ENCODE data around the gene CNTNAP5.

DNA sequence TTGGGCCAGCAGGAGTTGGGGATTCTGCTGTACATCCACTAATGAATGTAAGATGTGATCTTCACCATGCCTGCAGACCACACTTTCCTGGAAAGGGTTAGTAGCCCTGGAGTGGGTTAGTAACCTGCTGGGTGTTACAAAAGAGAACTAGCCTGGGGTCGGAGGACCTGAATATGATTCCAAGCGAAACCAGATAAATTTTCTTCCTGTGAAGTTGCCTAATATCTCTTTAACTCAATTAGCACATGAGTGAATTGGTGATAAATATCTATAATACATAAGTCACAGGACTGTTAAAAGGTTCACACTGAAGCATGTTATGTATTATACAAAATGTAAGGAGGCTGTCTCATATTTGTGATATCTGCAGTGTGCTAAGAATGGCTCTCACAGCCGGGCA, 291.0 kb downstream of the CNTNAP5 start:
- TF ChIP-seq, protein P1, sequence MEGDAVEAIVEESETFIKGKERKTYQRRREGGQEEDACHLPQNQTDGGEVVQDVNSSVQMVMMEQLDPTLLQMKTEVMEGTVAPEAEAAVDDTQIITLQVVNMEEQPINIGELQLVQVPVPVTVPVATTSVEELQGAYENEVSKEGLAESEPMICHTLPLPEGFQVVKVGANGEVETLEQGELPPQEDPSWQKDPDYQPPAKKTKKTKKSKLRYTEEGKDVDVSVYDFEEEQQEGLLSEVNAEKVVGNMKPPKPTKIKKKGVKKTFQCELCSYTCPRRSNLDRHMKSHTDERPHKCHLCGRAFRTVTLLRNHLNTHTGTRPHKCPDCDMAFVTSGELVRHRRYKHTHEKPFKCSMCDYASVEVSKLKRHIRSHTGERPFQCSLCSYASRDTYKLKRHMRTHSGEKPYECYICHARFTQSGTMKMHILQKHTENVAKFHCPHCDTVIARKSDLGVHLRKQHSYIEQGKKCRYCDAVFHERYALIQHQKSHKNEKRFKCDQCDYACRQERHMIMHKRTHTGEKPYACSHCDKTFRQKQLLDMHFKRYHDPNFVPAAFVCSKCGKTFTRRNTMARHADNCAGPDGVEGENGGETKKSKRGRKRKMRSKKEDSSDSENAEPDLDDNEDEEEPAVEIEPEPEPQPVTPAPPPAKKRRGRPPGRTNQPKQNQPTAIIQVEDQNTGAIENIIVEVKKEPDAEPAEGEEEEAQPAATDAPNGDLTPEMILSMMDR (IDR thresholded peaks at IDR 0.05): no peak
- TF ChIP-seq POLR2A (IDR thresholded peaks at IDR 0.05): no peak
